HG03159 (cell line): Measurements from ENCODE around the gene MYH7.

Experiments
- ATAC-seq: cut with Tn5 transposase; IDR thresholded peaks from one replicate; pipeline ENCODE4 v1.9.1; 2021; ENCODE audit warnings: mild to moderate bottlenecking, moderate library complexity; ENCODE audit not compliant: unreplicated experiment

Gene MYH7

DNA sequence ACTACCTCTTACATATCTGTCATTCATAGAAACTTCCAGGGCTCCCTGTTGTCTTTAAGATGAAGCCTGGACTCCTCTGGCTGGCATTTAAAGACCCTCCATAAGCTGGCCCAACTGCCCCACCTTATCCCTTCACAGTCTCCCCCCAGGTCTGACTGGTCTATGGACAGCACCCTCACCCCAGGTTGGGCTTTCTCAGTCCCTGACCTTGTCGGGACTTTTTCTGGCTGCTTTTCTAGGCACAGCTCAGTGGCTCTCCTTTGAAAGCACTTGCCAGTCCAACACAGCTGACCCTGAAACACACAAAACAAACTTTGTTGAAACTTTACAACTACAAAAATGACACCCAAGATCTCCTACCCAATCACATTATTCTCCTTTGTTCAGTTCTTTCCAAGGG is 13.9 kb upstream of the MYH7 start:
- ATAC-seq, result no peak

DNA sequence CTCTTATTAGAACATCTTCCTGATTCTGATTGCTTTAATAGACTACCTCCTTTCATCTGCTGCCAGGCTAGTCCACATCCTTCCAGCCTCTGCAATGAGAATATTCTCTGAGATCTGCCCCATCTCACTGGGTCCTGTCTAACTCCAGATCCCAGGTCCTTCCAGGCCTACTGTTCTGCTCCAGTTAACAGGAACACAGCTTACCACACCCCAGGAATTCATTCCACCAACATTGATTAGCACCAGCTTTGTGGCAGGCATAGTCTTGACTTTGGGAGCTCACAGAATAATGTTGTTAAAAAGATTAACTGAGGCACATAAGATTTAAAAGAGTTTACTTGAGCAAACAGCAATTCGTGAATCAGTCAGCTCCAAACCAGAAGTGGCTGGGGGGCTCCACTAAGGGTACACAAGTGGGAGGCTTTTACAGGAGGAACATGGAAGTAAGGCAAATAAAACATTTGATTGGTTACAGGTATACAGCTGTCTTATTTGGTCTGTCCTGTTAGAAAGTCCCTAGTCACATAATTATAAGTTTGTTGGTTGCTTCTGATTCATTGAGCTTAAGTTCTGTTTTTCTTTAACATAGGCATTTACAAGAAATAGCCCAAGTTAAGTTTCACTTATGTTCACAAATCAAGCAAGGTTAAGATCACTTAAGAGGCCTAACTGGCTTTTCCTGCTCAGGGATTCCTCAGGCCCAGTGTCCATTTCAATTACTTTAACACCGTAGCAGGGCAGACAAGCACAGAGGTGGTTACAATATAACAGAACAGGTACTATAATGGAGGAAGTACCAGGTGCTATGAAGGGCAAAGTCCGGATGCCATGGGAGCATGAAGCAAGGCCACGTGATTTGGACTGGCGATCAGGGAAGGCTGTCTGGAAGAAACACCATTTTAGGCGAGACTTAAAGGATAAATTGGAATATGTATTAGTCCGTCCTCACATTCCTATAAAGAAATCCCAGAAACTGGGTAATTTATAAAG is 12.2 kb upstream of the MYH7 start:
- ATAC-seq, result no peak

DNA sequence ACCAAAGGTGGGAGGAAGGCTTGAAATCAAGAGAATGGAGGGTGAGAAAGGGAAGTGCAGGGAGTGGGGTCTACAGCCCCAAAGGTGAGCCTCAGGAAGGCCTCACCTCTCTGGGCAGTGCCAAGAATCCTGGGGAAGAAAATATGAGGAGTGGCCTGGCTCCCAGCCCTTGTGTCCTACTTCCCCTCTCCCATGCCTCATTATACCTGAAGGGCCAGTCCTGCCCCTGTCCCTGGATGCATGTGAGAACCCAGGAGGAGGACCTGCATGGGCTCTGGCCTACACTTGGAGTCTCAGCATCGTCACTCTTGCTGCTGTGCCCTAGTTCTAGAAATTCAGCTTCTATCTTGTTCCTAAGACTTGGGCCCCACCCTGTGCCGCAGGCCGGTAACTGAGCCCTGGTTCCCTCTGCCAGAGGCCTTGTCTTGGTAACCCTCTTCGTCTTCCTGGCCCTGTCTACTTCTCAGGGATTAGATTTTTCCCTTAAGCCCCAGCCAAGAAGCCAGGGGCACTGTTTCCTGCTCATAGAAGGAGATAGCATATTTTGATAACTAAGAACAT is 10.9 kb upstream of the MYH7 start:
- ATAC-seq, result no peak

DNA sequence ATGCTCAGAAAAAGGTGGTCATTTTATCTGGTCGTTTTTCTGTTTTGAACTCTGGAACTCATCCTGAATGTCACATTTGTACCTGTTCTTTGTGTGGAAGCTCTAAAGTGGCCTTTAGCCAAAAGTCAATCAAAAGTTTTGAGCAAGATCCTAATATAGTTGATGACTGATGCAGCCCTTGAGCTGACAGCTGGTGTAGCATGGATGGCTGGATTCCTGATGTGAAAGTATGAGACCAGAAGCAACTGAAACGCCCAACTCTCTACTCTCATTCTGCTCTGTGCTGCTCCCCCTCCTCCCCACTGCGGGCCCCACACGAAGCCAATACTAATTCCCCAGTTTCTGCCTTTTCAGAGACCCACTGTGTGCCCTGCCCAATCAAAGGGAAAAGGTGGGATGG is 10.3 kb upstream of the MYH7 start:
- no peak for ATAC-seq

DNA sequence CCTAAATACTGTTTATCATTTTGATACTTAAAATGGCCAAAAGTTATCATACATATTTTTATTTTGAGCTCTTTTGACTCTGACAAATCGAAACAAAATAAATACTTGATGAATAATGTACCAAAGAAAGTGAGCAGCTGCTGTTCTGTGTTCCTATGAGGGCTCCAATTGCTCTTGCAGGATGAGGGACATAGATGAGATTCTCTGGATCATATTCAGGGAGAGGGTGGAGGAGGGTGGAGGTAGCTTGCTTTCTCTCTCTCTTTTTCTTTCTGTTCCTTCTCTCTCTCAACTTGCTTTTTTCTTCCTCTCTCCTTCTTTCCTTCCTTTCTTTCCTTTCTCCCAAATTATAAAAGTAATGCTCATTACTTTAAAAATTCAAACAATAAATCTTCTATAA is 8.9 kb upstream of the MYH7 start:
- ATAC-seq, result no peak

DNA sequence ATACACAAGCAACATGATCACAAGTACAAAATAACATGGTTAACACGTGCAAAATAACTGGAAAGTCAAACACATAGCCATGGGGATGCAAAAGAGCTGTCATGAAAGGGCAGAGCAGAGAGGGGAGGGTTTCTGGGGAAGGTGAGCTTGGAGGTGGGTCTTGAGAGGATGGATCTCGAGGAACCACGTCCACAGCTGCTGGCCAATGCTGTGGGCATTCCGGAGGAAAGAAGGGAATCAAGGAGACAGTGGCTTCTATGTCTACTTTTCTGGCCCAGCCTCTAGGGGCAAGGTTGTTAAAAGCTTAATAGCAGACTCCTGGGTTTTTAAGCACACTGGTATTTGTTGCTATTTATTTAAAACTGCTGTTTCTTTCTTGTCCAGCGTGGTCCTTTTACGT is 8.4 kb upstream of the MYH7 start:
- ATAC-seq, result no peak

DNA sequence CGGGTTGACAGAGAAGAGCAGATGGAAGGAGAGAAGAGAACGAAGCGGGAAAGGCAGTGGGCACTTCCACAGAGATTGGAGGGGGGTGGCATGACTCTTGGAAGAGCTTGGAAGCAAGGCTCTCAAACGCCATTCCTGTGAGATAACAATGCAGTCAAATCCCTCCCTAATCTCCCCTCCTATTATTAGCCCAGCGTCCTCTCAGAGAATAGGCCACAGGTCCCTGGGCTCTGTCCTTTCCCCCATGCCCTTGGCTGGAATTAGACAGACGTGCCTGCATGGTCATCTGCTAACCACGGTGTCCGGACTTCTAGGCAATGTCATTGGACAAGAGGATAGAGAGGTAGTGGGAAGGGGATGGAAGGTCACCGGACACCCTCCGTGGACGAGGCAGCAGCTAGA is 8.0 kb upstream of the MYH7 start:
- ATAC-seq, result no peak

DNA sequence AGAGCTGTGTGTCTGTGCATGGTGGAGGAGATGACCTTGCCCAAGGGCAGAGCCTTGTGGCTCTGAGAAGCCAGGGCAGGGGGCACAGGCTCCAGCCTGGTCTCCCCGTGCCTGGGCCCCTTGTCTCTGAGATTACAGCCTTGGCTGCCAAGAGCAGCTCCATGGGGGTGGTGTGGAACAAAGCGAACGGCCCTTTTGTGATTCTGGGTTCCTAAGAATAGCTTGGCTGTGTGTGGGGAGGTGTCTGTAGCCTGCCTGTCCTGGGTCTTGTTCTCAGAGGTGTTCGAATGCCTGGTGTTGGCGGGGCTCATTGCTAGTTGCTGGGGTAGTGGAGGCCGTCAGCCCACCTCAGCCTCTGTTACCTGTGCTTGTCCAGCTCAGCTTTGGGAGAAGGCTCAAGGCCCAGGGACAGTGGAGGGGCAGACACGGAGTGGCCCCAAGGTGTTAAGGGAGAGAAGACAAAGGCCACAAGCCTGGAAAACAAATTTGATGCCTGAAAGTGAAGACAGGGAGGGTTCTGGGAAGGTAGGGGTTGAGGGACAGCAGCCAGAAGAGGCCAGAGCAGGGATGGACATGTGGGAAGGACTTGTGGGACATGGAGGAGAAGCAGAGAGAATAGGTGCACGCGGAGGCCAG is 7.4 kb upstream of the MYH7 start:
- ATAC-seq, result no peak

DNA sequence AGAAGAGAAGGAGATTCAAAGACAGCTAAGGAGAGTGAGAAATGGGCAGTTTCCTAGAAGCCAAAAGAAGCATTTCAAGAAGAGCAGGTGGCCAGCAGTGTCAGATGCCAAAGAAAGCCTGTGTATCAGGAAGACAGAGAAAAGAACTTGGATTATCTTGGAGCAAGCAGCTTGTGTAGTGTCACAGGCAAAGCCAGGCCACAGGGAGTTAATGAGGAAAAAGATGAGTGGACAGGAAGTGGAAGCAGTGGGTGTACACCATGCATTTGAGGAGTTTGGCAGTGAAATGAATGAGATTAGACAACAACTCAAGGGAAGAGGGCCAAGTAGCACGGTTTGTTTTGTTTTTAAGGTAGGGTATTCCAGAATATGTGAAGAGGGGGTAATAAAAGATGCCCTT is 5.6 kb upstream of the MYH7 start:
- ATAC-seq, result no peak

DNA sequence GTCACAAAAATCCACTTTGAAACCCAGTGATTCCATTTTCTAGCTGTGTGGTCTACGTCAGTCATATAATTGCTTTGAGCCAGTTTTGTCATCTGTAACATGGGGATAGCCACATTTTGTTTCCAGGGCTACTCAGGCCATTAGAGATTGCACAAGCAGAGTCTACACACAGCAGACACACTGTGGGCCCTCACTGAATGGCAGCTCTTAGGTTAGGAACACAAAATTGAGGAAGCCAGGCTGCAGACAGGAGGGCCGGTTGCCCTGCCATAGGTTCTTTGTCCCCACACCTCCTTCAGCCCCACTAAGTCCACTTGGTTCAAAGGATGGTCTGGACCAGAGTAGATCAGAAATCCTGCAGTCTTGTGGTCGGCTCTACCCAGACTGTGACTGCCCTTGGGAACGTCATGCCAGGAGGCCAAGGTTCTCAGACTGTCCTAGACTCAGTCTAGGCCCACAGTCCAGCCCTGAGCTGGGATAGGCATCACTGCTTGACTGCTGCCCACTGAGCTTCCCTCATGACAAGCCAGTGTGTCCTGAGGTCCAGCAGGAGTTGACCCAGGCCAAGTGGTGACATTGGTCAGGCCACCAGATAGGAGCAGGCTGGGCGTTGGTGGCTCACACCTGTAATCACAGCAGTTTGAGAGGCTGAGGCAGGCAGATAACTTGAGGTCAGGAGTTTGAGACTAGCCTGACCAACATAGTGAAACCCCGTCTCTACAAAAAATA is 3.8 kb upstream of the MYH7 start:
- no peak for ATAC-seq

DNA sequence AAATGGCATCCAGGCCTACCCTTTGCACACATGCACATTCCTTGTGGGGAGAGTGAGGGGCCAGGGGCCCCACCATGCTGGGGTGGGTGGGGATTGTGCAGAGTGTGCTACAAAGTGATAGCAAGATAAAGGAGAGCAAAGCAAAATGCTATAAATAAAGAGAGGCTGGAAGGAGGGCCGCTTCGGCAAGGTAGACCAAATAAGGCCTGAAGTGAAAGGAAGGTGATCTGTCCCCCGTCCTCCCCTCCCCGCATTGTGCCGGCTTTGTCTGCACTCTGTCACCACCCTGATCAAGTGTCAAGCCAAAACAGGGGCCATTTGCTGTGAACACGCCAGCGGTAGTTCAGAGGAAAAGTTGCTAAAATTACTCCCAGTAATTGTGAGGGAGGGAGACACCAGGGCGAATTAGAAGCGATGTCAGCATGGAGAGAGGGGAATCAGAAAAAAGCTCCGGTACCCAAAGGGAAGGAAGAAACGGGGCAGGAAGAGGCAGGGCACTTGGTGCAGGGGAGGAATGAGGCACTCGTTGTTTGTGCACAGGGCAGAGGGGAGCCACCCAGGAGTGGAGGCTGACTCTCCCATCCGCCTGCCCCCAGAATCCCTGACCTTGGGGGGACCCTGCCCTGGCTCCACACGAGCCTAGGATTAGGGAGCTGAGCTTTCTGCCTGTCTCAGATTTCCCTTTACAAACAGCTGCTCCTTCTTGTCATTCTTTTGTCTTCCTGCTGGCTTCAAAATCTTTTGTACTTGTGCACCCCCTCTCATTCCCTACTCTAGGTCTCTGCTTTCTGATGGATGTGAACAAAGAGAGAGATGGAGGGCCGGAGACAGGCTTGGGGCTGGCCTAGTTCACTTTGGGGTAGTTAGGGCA is 2.9 kb upstream of the MYH7 start:
- no peak for ATAC-seq

DNA sequence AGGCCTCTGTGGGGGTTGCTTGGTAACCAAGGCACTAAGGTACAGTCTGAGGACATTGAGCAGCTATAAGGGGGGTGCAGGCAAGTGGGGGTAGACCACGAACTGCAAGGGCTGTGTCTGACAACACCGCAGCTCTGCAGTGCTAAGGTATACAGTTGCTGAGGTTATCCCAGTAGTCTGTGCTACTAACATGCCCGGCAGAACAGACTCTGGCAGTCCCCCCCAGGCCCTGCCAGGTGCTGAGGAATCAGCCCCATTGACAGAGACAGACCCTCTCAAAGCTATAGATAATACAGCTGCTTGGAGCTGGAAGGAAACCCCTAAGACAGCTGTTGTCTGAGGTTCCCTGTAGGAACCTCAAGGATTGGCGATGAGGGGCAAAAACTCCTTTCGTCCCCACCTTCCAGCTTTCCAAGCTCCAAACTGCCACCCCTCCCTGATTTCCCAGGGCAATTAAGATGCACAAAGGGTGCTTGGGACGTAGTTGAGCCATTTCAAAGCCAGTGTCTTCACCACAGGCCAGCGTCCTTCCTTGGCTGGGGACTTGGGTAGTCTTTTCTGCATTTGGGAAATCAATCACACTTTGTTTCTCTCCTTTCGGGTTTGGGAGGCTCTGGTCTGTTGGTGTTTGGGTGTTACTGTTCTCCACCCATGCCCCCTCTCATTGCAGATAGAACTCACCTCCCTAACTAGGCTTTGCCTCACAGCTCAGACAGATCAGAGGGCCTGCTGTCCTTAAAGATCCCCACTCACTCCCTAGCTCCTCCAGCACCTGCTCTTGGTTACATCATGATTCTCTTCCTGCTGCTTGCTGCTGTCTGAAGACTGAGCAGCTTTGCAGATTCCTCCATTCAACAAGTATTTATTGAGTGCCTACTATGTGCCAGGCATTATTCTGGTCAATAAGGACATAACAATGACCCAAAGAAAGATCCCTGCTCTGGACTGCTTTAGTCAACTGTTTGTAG is 2.0 kb upstream of the MYH7 start:
- ATAC-seq, result no peak

DNA sequence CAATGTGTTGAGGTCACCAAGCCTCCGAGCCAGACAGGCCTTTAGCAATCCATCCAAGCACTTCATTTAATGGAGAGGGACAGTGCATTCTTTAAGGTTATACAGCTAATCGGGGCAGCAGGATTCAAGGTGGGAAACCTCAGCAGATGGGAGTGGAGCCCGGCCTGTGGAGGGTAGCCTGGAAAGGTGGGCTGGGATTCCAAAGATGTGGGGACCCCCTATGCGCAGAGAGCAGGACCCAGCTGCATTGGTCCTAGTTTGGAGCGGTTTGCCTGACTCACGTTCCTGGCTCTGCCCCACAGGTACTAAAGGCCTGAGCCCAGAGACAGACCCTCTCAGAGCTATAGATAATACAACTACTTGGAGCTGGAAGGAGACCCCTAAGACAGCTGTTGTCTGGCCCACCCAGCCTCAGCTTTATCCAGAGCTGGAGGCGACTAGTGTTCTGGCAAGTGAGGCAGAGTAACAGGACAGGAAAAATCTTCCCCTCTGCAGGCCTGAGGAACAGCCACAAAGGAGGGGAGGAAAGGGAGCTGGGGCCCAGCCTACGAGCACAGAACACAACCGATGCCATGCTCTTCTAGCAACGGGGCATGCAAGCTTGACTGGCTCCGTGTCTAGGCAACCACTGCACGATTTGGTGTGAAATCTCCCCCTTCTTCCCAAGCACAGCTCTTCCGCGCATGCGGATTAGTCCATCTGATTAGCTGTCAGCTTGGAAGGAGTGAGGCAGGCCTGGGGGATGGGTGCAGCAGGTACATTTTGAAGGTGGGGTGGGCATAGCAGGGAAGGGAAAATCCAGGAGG is 1.1 kb upstream of the MYH7 start:
- no peak for ATAC-seq

DNA sequence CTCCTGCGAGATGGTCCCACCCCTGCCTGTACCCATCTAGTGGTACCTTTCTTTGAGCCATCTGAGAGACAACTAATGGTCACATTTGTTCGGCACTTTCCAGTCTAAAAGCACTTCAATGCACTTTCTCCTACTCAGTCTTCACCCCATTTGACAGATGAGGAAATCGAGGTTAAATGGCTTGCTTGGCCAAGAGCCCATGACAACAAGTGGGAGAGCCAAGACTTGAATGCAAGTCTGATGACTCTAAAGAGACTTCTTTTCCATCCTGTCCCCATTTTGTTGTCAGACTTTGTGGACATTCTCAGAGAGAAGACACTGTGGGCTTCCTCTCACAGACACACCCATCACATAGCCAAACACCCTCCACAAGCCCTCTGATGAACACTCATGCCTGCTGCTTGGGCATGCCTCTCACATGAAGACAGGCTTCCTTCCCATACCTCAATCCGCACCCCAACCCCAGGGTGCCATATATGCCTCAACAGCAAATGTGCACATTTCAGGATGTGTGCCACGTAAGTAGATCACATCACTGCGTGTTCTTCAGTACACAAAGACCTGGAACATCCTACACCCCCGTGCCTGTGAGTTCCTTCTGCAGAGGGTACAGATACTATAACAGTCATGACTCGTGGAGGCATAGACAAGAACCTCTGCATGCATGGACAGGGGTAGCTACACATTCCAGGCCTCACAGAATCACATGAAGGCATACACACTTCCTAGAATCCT is 805 bp downstream of the MYH7 start:
- no peak for ATAC-seq

DNA sequence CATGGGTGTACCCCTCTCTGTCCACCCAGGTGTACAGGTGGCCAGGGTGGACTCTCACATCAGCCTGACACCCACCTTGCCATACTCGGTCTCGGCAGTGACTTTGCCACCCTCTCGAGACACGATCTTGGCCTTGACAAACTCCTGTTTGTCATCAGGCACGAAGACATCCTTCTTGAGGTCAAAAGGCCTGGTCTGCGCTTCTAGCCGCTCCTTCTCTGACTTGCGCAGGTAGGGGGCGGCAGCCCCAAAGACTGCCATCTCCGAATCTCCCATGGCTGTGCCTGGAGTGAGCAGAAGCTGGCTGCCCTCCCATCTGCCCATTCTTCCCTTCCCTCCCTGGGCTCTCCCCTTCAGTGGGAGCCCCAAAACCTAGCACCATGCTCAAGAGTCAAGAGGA is 2.0 kb downstream of the MYH7 start:
- no peak for ATAC-seq

DNA sequence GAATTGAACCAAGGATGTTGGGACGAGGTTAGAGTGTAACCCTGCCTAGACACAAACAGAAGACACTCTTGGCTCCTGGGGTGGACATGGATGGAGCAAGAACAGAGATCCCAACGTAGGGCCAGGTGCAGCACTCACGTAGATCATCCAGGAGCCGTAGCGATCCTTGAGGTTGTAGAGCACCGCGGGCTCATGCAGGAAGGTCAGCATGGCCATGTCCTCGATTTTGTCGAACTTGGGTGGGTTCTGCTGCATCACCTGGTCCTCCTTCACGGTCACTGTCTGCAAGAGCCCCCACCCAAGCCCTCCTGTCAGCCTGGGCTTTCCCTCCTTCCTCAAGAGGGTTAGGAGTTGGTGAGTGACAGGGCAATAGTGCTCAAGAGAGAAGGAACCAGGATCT is 2.5 kb downstream of the MYH7 start:
- ATAC-seq, result no peak

DNA sequence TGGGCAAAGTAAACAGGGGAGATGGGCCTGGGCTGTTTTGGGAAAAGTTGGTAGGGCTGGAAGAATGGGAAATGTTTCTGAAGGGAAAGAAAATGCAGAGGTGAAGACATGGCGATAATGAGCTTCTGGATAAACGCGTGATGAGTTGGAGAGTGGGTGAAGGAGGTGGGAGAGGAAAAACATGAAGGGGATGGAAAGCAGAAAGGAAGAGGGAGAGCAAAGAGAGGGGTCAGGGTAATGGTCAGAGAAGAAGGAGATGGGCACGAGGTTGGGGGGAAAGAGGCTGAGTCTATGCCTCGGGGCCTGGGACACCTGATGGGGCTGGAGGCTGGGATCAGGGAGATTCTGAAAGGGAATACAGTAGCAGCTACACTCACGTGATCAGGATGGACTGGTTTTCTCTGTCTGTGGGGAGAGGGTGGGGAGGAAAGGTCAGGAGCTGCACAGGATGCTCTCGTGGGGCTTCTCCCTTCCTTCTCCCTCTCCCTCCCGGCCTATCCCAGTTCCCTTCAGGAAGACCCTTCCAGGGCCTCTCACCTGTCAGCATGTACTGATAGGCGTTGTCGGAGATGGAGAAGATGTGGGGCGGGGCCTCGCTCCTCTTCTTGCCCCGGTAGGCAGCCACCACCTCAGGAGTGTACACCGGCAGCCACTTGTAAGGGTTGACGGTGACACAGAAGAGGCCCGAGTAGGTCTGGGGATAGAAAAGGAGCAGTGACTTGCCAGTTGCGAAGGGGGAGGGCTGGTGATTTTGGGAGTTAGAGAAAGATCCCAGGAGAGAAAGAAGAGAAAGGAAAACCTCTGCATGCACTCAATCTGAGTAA is 3.1 kb downstream of the MYH7 start:
- no peak for ATAC-seq
